HepG2 (cell line): ENCODE measurements around the gene NSD1. TPM values are rescaled to one million over a fixed set of nuclear protein-coding genes. Genes with fewer than 3 reads are reported as not detected.

ENCODE experiments used
- ATAC-seq: fragments of 200-7000 bp; cut with Tn5 transposase; 3 replicates; pipeline ENCODE4 v1.9.1; 2020; ENCODE audit warnings: mild to moderate bottlenecking, moderate library complexity
- BruUV-seq: library from RNA; stranded (reverse); fragments of 400-500 nt; replicated peaks from 2 replicates; lab custom pipeline; 2021; lab: Mats Ljungman, UMichigan
- CTCF ChIA-PET: fragments of 300-600 bp; formaldehyde crosslinking; extraction: SDS; loops from one replicate; lab custom pipeline; 2021; ENCODE audit warnings: low total read pairs, inconsistent platforms, low intra/inter-chr PET ratio; lab: Yijun Ruan, JAX
- POLR2A ChIA-PET: fragments of 350-600 bp; sonication (Branson Sonifier 250); formaldehyde crosslinking; loops from one replicate; lab custom pipeline; 2020; ENCODE audit warnings: antibody characterized with exemption, inconsistent platforms; lab: Yijun Ruan, JAX
- DNase-seq: peaks from one replicate; pipeline ENCODE4 v3.0.0-alpha.2; 2015; ENCODE audit warnings: low spot score
- FAIRE-seq: peaks from 3 replicates; lab custom pipeline; 2011; peaks lifted over from hg19 to GRCh38; lab: Jason Lieb, UNC
- H2AFZ ChIP-seq: one replicate; pipeline ENCODE4 v1.6.1; 2011; ENCODE audit warnings: low read length, inconsistent platforms
- H3K27ac ChIP-seq: fragments of 300-600 bp; 3 replicates; pipeline ENCODE4 v1.8.0; 2011; ENCODE audit warnings: mixed run types, mild to moderate bottlenecking, mixed read lengths, low read length, inconsistent platforms; ENCODE audit not compliant: insufficient read depth; ENCODE audit errors: extremely low read length
- H3K27me3 ChIP-seq, 2 experiments: fragments of 200-600 bp in 1 of 2; 2 replicates in 1 of 2; 3 replicates in 1 of 2; pipeline versions ENCODE4 v1.6.0 to v1.8.0; 2011; ENCODE audit warnings: low read length in 2 of 2, mild to moderate bottlenecking in 2 of 2, moderate library complexity in 2 of 2, inconsistent platforms in 1 of 2; ENCODE audit not compliant: insufficient read depth in 2 of 2, control insufficient read depth in 1 of 2
- H3K36me3 ChIP-seq, 2 experiments: fragments of 200-600 bp in 1 of 2; replicated peaks in 1 of 2; 2 replicates in 1 of 2; 3 replicates in 1 of 2; pipeline versions ENCODE4 v1.5.1 to v1.8.0; 2011; ENCODE audit warnings: low read length in 2 of 2, inconsistent platforms in 1 of 2; ENCODE audit not compliant: insufficient read depth in 2 of 2, control insufficient read depth in 1 of 2
- H3K4me1 ChIP-seq: 2 replicates; pipeline ENCODE4 v1.5.1; 2012; ENCODE audit warnings: low read length, inconsistent platforms; ENCODE audit not compliant: insufficient read depth
- H3K4me2 ChIP-seq: 2 replicates; pipeline ENCODE4 v1.6.0; 2011; ENCODE audit warnings: low read depth, low read length, inconsistent platforms
- H3K4me3 ChIP-seq, 3 experiments: fragments of 200-600 bp in 1 of 3; sonication (generic), shearing (Covaris generic) in 1 of 3; replicated peaks in 1 of 3; 2 replicates each; pipeline ENCODE4 v1.5.1; 2011 to 2016; ENCODE audit warnings: low read length in 3 of 3, inconsistent platforms in 2 of 3, low read depth in 2 of 3, mild to moderate bottlenecking in 2 of 3, control low read depth in 1 of 3, mixed read lengths in 1 of 3; ENCODE audit not compliant: insufficient read depth in 1 of 3
- H3K79me2 ChIP-seq: one replicate; pipeline ENCODE4 v1.6.1; 2011; ENCODE audit warnings: low read length, inconsistent platforms; ENCODE audit not compliant: insufficient read depth
- H3K9ac ChIP-seq: 2 replicates; pipeline ENCODE4 v1.6.0; 2011; ENCODE audit warnings: mild to moderate bottlenecking, low read depth, low read length, inconsistent platforms; ENCODE audit not compliant: insufficient read depth
- H3K9me3 ChIP-seq: 2 replicates; pipeline ENCODE4 v1.5.1; 2012; ENCODE audit warnings: mild to moderate bottlenecking, low read length
- H4K20me1 ChIP-seq: 2 replicates; pipeline ENCODE4 v1.6.0; 2011; ENCODE audit warnings: inconsistent platforms, mild to moderate bottlenecking, low read length, moderate library complexity; ENCODE audit not compliant: insufficient read depth
- JDP2 ChIP-seq: sonication (generic); formaldehyde crosslinking; IDR thresholded peaks from 2 replicates; pipeline ENCODE4 v1.8.1; 2022; ENCODE audit warnings: missing genetic modification reagents, borderline replicate concordance
- JUND ChIP-seq: sonication (generic); formaldehyde crosslinking; IDR thresholded peaks from 2 replicates; pipeline ENCODE4 v1.8.0; 2022; ENCODE audit warnings: mild to moderate bottlenecking, missing genetic modification reagents
- KLF11 ChIP-seq: IDR thresholded peaks from 2 replicates; pipeline ENCODE4 v1.6.1; 2016; ENCODE audit warnings: missing compliant biosample characterization
- KLF9 ChIP-seq: IDR thresholded peaks from 2 replicates; pipeline ENCODE4 v1.6.1; 2016; ENCODE audit warnings: low read depth
- MAFF ChIP-seq: IDR thresholded peaks from 2 replicates; pipeline ENCODE4 v1.6.1; 2011; ENCODE audit warnings: low read depth, low read length, improper control_type of control experiment
- MAFK ChIP-seq, 2 experiments: IDR thresholded peaks in 1 of 2; conservative IDR thresholded peaks in 1 of 2; 2 replicates each; pipeline ENCODE4 v1.6.1; 2011; ENCODE audit warnings: improper control_type of control experiment in 2 of 2, low read length in 2 of 2
- ZFYVE20 ChIP-seq: sonication (generic); formaldehyde crosslinking; IDR thresholded peaks from 2 replicates; pipeline ENCODE4 v1.8.0; 2023; ENCODE audit warnings: low read depth, mild to moderate bottlenecking, moderate library complexity, missing genetic modification reagents, borderline replicate concordance
- ZNF143 ChIP-seq: sonication (generic); formaldehyde crosslinking; IDR thresholded peaks from 2 replicates; pipeline ENCODE4 v1.4.0; 2020; ENCODE audit warnings: missing genetic modification reagents
- WGBS: methylation state at CpG from one replicate; pipeline ENCODE4 v1.1.6; 2017; ENCODE audit warnings: low lambda C conversion rate; 5-methylcytosine and 5-hydroxymethylcytosine counted together
- in situ Hi-C: cut with HindIII; loops from 2 replicates; pipeline ENCODE4 v1.10.0; 2017; ENCODE audit warnings: low pct_unique_long_range_greater_than_20kb; ENCODE audit not compliant: extremely low pct_ligation_motif_present
- intact Hi-C: fragments of 100-400 bp; cut with micrococcal nuclease; formaldehyde crosslinking; loops from one replicate; pipeline ENCODE4 v1.10.0; 2022; ENCODE audit not compliant: unreplicated experiment
- polyA plus RNA-seq, 8 experiments: library from polyadenylated mRNA; depleted of rRNA in 3 of 8; stranded (reverse) in 7 of 8; unstranded in 1 of 8; fragments of >200 nt; fragmentation: Illumina TruSeq in 4 of 8; extraction: Trizol in 4 of 8; gene quantifications; 2 replicates each; pipeline versions ENCODE4 v1.2.1 to v1.2.3, GENCODE V29; 2011 to 2016; ENCODE audit warnings: low read depth in 4 of 8, missing spikeins in 1 of 8, mixed read lengths in 1 of 8; ENCODE audit not compliant: insufficient read depth in 1 of 8
- total RNA-seq, 5 experiments: library from RNA; depleted of rRNA; stranded (reverse); fragments of >200 nt; fragmentation: Illumina TruSeq; extraction: Trizol; gene quantifications; 2 replicates each; pipeline ENCODE4 v1.2.3, GENCODE V29; 2016; ENCODE audit warnings: low read depth in 1 of 5
- TF ChIP-seq, protein P1 (sequence below): sonication (generic); formaldehyde crosslinking; IDR thresholded peaks from 2 replicates; pipeline ENCODE4 v1.4.0; 2020; ENCODE audit warnings: mild to moderate bottlenecking, missing genetic modification reagents

NSD1 gene
- total and polyA plus RNA-seq, 2 of the 13 experiments (the other 11 are each of a cell fraction or from before 2014, with no cell fraction given): 0.01 to 0.09 TPM

DNA sequence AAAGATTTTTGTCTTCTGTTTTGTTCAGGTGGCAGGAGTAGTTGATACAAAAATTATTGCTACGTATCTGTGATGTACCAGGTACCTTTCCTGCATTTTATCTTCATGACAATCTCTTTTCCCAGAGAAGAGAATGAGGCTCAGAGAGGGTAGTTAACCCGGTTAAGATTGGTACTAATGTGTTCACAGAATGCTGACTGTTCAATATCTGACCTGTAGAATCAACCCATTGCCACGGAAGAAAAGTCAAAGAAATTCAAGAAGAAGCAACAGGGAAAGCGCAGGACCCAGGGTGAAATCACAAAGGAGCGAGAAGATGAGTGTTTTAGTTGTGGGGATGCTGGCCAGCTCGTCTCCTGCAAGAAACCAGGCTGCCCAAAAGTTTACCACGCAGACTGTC, 158.2 kb downstream of the NSD1 start:
- ChIA-PET POLR2A (no interaction called here), CTCF (no interaction called here)
- H3K9me3 ChIP-seq: no peaks in the 10 kb centered on the region
- in situ Hi-C loops (no loop called here), intact Hi-C loops (no loop called here)
- no peak for ATAC-seq
- BruUV-seq: no TSS peak
- 37% methylated on average over 7 of the region's 7 CpGs for WGBS
- H3K27me3 ChIP-seq: peaks cover 1 to 10% of the 10 kb centered on the region in 2 experiments; a peak in 3 of 5 replicates
- H3K79me2 ChIP-seq: no peaks in the 10 kb centered on the region
- no peaks in the 10 kb centered on the region for H3K36me3 ChIP-seq
- no peak overlapping the region for H2AFZ ChIP-seq
- no peak for DNase-seq
- no peaks in the 10 kb centered on the region for H4K20me1 ChIP-seq
- peak; percentile 47 to 63 for TF ChIP-seq MAFK (conservative IDR thresholded peaks at IDR 0.05 in 1 of 2, IDR thresholded peaks at IDR 0.05 in 1 of 2; ENCODE audit: low read length in 2 of 2)
- TF ChIP-seq ZNF143: no peak
- TF ChIP-seq MAFF: peak; percentile 54; the same call in 1 of the 2 replicates
- TF ChIP-seq, protein P1, sequence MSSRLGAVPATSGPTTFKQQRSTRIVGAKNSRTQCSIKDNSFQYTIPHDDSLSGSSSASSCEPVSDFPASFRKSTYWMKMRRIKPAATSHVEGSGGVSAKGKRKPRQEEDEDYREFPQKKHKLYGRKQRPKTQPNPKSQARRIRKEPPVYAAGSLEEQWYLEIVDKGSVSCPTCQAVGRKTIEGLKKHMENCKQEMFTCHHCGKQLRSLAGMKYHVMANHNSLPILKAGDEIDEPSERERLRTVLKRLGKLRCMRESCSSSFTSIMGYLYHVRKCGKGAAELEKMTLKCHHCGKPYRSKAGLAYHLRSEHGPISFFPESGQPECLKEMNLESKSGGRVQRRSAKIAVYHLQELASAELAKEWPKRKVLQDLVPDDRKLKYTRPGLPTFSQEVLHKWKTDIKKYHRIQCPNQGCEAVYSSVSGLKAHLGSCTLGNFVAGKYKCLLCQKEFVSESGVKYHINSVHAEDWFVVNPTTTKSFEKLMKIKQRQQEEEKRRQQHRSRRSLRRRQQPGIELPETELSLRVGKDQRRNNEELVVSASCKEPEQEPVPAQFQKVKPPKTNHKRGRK (CRISPR knock-in tag): no peak
- TF ChIP-seq JDP2 (CRISPR knock-in tag): no peak
- TF ChIP-seq JUND (CRISPR knock-in tag): no peak
- TF ChIP-seq KLF11 (CRISPR knock-in tag): no peak
- TF ChIP-seq KLF9 (CRISPR knock-in tag): no peak
- TF ChIP-seq ZFYVE20: no peak
- peaks cover 6% of the 10 kb centered on the region; the same call in 1 of the 2 replicates for H3K4me1 ChIP-seq
- no peak overlapping the region for H3K4me3 ChIP-seq
- no peak overlapping the region for H3K9ac ChIP-seq
- no peak overlapping the region for H3K27ac ChIP-seq
- H3K4me2 ChIP-seq: no peak overlapping the region
- FAIRE-seq: no peak
